Upper lobe of right lung (tissue), 1 donor: ENCODE results near the gene STAG1. TPM values are rescaled to one million over a fixed set of nuclear protein-coding genes. Genes with fewer than 3 reads are reported as not detected.
"Not testable (repeated sequence)": the region's sequence is repeated elsewhere in the genome, so short reads cannot be mapped to it uniquely, and the experiment has no call there.

Experiments
- ATAC-seq: fragments of 200-7000 bp; cut with Tn5 transposase; one replicate; pipeline ENCODE4 v1.9.1; 2020; ENCODE audit warnings: mild to moderate bottlenecking, moderate library complexity
- DNase-seq: peaks from one replicate; pipeline ENCODE4 v3.0.0-alpha.2; 2020
- H3K27ac ChIP-seq: fragments of 200-600 bp; one replicate; pipeline ENCODE4 v1.8.0; 2022
- H3K27me3 ChIP-seq: fragments of 200-600 bp; one replicate; pipeline ENCODE4 v1.8.0; 2022; ENCODE audit warnings: mild to moderate bottlenecking
- H3K36me3 ChIP-seq: fragments of 200-600 bp; one replicate; pipeline ENCODE4 v1.8.0; 2022
- H3K4me1 ChIP-seq: fragments of 200-600 bp; one replicate; pipeline ENCODE4 v1.8.0; 2022
- H3K4me3 ChIP-seq: fragments of 200-600 bp; one replicate; pipeline ENCODE4 v1.8.0; 2022; ENCODE audit warnings: mild to moderate bottlenecking
- H3K9me3 ChIP-seq: fragments of 200-600 bp; one replicate; pipeline ENCODE4 v1.8.0; 2022
- intact Hi-C: fragments of 100-400 bp; cut with DNase I; formaldehyde crosslinking; loops from one replicate; pipeline ENCODE4 v1.11.0; 2022
- total RNA-seq: library from RNA; stranded (reverse); fragmentation: NEBNext Ultra II Directional; extraction: Animal tissue kit (Norgen Biotek cat#: 25700); gene quantifications from one replicate; pipeline ENCODE4 v1.2.1, GENCODE V29; 2021
- TF ChIP-seq, protein P1 (sequence below): fragments of 200-600 bp; IDR thresholded peaks from one replicate; pipeline ENCODE4 v1.8.0; 2022; ENCODE audit warnings: antibody characterized with exemption
- donor health status: DM: no; HTN: yes; CAD: no; lungs with severe emphysema.

STAG1 gene
- total RNA-seq, 1 donor from 2014 or later, result 40.8 TPM

DNA sequence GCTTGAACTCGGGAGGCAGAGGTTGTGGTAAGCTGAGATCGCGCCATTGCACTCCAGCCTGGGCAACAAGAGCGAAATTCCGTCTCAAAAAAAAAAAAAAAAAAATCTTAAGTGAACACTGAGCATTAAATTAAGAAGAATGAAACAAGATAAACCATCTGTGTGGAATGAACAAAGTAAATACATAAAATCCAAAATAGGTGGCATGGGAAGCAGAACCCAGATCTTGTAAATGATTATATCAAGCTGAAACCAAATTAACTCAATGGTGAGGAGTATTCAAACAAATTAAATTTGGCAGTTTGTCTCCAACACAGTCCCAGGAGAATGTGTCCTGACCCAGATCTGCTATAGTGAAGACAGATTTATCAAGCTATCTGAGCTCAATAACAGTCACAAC is 32.1 kb downstream of the STAG1 start:
- Histone ChIP-seq H3K9me3 (no peaks in the 10 kb centered on the region), H3K27me3 (no peaks in the 10 kb centered on the region), H3K36me3 (no peaks in the 10 kb centered on the region), H3K4me1 (no peaks in the 10 kb centered on the region), H3K4me3 (no peak overlapping the region), H3K27ac (no peak overlapping the region)
- ATAC-seq (no peak), DNase-seq (no peak)
- TF ChIP-seq, protein P1, sequence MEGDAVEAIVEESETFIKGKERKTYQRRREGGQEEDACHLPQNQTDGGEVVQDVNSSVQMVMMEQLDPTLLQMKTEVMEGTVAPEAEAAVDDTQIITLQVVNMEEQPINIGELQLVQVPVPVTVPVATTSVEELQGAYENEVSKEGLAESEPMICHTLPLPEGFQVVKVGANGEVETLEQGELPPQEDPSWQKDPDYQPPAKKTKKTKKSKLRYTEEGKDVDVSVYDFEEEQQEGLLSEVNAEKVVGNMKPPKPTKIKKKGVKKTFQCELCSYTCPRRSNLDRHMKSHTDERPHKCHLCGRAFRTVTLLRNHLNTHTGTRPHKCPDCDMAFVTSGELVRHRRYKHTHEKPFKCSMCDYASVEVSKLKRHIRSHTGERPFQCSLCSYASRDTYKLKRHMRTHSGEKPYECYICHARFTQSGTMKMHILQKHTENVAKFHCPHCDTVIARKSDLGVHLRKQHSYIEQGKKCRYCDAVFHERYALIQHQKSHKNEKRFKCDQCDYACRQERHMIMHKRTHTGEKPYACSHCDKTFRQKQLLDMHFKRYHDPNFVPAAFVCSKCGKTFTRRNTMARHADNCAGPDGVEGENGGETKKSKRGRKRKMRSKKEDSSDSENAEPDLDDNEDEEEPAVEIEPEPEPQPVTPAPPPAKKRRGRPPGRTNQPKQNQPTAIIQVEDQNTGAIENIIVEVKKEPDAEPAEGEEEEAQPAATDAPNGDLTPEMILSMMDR, result no peak
- intact Hi-C loops, result no loop called here

DNA sequence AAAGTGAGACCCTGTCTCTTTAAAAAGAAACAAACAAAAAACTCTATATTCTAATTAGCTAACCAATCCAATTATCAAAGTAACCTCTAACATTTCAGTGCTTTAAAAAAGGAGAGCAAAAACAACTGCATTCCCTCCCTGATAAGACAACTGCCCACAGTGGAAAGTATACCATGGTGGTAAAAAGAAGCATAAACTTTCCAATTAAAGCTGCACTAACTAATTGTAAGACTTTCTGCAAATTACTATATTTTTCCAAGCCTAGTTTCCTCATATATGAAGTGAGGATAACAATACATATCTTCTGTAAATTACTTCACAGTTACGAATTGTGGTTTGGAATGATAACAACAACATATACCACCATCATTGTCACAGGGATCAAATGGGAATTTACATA is 35.5 kb downstream of the STAG1 start:
- TF ChIP-seq, protein P1, result no peak
- no peak for DNase-seq
- Histone ChIP-seq H3K4me1 (no peaks in the 10 kb centered on the region), H3K27ac (no peak overlapping the region), H3K9me3 (no peaks in the 10 kb centered on the region), H3K36me3 (no peaks in the 10 kb centered on the region), H3K27me3 (no peaks in the 10 kb centered on the region), H3K4me3 (no peak overlapping the region)
- intact Hi-C loops, result no loop called here
- no peak for ATAC-seq

DNA sequence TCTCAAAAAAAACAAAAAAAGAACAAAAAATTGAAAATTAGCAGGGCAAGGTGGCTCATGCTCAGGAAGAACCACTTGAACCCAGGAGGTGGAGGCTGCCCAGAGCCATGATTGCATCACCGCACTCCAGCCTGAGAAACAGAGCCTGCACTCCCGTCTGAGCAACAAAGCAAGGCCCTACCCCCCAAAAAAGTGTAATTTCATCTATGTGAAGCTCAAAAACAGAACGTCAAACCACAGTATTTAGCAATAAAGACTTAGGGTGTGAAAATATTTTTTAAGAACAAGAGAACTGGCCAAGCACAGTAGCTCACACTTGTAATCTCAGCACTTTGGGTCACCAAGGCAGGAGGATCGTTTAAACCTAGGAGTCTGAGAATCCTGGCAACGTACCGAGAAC is 38.2 kb downstream of the STAG1 start:
- Histone ChIP-seq H3K27me3 (no peaks in the 10 kb centered on the region), H3K36me3 (no peaks in the 10 kb centered on the region), H3K4me3 (no peak overlapping the region), H3K9me3 (no peaks in the 10 kb centered on the region), H3K27ac (no peak overlapping the region), H3K4me1 (no peaks in the 10 kb centered on the region)
- intact Hi-C loops, result no loop called here
- DNase-seq, result peak; percentile 79
- TF ChIP-seq, protein P1, result no peak
- ATAC-seq, result peak; percentile 88

DNA sequence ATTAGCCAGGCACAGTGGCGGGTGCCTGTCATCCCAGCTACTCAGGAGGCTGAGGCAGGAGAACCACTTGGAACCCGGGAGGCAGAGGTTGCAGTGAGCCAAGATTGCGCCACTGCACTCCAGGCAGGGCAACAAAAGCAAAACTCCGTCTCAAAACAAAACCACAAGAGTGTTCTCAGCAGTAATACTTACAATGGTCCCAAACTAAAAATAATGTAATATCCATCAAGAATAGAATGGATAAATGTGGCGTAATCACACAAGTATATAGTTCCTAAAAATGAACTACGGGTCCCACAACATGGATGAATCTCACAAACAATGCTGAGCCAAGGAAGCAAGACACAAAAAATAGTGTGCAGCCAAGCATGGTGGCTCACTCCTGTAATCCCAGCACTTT is 39.2 kb downstream of the STAG1 start:
- intact Hi-C loops, result no loop called here
- no peaks in the 10 kb centered on the region for H3K9me3 ChIP-seq

DNA sequence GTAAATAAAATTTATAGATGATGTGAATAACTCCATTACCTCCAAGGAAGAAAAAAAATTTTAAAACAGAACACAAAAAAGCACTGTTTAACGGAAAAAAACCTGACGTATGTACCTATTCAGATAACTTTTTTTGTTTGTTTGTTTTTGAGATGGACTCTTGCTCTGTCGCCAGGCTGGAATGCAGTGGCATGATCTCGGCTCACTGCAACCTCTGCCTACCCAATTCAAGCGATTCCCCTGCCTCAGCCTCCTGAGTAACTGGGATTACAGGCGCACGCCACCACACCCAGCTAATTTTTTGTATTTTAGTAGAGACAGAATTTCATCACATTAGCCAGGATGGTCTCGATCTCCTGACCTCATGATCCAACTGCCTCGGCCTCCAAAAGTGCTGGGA is 40.3 kb downstream of the STAG1 start:
- H3K4me3 ChIP-seq, ATAC-seq, intact Hi-C loops, H3K27ac ChIP-seq, H3K4me1 ChIP-seq, H3K27me3 ChIP-seq, H3K36me3 ChIP-seq, H3K9me3 ChIP-seq, DNase-seq: not testable (repeated sequence)

More for the DNA sequence above, 39.2 kb downstream of the STAG1 start:
- TF ChIP-seq, protein P1, result no peak
- Histone ChIP-seq H3K4me3 (no peak overlapping the region), H3K27me3 (no peaks in the 10 kb centered on the region), H3K4me1 (no peaks in the 10 kb centered on the region), H3K27ac (no peak overlapping the region), H3K36me3 (no peaks in the 10 kb centered on the region)
- no peak for ATAC-seq
- DNase-seq, result no peak

DNA sequence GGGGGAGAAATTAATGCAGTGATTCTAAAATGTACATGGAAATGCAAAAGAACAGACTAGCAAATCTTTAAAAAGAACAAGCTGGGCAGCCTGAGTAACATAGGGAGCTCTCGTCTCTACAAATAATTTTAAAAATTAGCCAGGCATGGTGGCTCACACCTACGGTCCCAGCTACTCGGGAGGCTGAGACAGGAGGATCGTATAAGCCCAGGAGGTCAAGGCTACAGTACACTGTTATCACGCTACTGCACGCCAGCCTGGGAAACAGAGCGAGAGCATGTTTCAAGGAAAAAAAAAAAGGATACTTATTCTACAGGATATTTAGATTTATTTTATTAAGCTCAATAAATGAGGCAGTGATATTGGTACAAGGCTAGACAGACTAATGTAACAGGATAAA is 40.9 kb downstream of the STAG1 start:
- DNase-seq (no peak), ATAC-seq (no peak)
- Histone ChIP-seq H3K27ac (no peak overlapping the region), H3K9me3 (no peaks in the 10 kb centered on the region), H3K36me3 (no peaks in the 10 kb centered on the region), H3K4me3 (no peak overlapping the region), H3K4me1 (no peaks in the 10 kb centered on the region), H3K27me3 (no peaks in the 10 kb centered on the region)
- intact Hi-C loops, result no loop called here
- TF ChIP-seq, protein P1, result no peak

DNA sequence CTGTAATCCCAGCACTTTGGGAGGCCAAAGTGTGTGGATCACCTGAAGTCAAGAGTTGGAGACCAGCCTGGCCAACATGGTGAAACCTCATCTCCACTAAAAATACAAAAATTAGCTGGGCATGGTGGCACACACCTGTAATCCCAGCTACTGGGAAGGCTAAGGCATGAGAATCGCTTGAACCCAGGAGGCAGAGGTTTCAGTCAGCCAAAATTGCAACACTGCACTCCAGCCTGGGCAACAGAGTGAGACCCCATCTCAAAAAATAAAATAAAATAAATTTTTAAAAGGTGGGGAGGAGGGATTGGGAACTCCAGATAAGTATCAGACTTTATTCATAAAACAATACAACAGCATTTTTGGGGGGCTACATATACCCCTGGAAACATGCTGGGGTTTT is 42.4 kb downstream of the STAG1 start:
- H3K27me3 ChIP-seq, H3K9me3 ChIP-seq, H3K4me3 ChIP-seq, H3K4me1 ChIP-seq, intact Hi-C loops, H3K36me3 ChIP-seq, H3K27ac ChIP-seq, ATAC-seq, DNase-seq: not testable (repeated sequence)
